Stimulated activated CD8-positive, alpha-beta memory T cell treated with anti-CD3 and anti-CD28 coated beads, Interleukin-7, amount 100 ng/mL, for 1 hour (primary cell): Measurements from ENCODE around the gene MKKS.

Source experiments
- DNase-seq, 2 donors: peaks; one replicate each; pipeline ENCODE4 v3.0.0-alpha.2; 2020; ENCODE audit warnings: low read depth in 2 of 2

Gene MKKS

DNA sequence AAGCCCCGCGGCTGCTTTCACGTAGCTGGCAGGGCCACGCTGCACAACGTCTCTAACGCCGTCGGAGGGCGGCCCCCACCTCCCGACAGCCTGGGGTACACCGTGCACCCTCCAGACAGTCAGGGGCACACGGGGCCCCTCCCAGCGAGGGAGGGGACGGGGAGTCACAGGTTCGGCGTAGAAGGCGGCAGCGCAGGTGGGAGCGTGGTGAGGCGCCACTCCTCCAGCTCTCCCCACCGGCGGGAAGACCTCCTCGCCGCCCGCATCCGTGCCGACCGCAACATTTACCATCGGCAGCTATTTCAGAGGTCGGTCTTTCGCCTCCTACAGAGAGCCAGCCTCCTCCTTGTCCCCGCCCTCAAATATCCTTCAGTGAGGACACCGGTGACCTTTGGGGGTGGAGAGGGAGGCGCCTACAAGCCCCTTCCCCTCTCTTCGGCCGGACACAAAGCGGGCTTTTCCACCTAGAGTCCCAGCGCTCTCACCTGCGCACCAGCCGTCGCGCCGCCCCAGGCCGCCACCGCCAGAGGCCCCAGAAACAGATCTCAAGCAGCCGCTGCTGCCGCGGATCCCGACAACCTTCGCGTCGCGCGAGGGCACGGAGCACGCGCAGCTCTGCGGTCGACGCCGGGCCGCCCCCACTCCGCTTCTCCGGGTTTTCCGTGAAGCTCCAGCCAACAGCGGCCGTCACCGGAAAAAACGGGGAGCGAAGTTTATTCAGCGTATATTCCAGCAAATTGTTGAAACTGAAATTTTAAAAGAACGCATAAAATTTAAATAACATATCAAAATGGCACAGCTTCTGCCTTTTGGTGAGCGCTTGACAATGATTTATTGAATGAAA lies at the start of gene MKKS:
TSS of gene MKKS (minus strand) at position 600 of the 844 bp plus-strand sequence. CDS start 20,708 bp downstream, outside the sequence.
- peak; percentile 60 to 72 for DNase-seq

DNA sequence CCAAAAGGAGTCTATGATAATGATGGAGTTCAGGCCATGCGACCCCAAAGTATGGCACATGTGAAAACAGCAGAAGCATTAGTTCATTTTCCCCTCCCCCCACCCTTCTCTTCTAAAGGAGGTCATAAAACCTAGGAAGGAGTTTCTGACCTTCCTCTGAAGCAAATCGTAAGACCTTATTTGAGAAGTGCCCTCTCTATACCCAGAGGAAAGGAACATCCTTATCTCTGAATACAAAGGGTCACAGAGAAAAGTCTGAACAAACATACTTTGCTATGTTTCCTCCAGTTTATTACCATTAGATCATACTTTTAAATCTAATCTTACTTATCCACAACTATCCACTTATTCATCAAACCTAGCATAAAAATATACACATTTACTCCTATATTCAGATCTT lies 49.7 kb upstream of the MKKS start:
- no peak for DNase-seq

DNA sequence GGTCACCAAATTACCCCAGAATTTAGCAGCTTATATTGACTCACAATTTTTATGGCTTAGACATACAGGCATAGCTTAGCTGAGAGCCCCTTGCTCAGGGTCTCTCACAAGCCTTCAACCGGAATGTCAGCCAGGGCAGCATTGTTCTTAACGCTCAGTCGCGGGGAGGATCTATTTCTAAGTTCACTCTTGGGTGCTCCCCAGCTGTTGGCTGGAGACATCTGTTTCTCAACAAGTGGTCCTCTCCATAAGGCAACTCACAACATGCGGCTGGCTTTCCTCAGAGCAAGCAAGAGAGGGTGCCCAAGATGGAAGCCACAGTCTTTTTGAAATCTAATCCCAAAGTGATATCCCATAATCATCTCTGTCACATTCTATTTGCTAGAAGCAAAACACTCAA lies 47.7 kb upstream of the MKKS start:
- DNase-seq: no peak

DNA sequence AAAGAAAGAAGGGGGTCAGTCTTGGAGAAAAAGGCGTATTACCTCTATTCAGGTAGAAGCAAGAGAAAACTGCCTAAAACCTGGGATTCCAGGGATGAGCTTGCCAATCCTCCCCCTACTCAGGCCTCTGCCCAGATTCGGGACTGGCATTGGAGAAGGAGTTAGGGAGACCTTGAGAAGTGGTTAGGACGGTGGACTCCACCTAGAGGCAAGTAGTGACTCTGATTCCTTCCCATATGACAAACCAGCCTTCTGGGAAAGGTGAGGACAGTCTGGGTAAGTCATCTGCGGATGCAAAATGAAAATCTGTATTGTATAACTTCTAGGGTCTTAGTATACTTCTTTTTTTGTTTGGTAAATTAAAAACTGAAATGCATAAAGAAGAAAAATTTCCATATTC lies 44.9 kb upstream of the MKKS start:
- DNase-seq: no peak

DNA sequence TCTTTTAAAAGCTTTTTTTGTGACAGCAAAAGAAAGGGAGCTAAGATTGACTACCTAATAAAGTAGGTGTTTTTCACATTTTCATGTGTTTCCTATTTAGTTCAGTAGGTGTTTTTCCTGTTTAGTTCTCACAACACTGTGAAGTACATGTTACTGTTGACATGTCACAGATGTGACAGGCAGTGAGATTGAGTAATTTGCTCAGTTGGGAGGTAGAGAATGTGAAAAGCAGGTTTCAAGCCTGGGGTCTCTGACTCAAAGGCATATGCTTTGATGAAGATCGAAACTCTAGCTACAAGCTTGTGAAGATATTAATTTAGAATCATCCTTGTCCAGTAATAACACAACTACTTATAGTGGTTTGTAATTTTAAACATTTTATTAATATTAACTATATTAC lies 44.2 kb upstream of the MKKS start:
- DNase-seq: no peak

DNA sequence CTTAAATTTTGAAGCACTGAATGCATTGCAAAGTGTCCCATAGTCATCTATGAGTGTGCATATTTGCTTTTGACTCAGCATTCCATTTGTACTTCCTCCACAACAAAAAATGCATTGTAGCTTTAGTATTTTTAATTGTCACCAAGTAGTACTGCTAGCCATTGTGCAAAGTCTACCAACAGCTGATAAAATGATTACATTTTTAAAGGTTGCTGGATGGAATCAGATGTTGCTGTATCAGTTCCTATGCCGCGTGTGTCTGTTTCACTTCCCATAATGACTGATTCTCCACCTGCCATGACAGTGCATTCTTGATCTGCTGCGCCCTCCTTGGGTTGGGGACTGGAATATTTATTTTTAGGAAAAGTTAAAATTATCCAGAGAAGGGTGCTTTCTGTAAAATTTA lies 42.3 kb upstream of the MKKS start:
- no peak for DNase-seq

DNA sequence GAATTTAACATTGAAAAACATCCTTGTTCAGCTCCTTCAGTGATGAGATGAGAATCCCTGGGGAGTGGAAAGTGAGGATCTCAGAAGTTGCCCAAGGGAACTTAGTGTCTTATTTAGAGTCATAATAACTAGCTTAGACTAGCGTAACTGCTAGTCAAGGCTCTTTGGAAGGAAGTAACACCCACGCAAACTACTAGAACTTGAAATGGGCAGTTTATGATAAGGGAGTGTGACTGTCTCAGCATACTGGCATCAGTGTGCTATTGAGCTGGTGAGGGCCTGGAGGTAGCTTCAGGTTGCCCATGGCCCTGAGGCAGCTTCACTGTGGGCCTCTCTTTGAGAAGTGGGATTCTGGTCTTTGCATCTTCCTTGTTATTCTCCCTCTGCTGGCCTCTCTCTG lies 41.2 kb upstream of the MKKS start:
- DNase-seq: no peak

DNA sequence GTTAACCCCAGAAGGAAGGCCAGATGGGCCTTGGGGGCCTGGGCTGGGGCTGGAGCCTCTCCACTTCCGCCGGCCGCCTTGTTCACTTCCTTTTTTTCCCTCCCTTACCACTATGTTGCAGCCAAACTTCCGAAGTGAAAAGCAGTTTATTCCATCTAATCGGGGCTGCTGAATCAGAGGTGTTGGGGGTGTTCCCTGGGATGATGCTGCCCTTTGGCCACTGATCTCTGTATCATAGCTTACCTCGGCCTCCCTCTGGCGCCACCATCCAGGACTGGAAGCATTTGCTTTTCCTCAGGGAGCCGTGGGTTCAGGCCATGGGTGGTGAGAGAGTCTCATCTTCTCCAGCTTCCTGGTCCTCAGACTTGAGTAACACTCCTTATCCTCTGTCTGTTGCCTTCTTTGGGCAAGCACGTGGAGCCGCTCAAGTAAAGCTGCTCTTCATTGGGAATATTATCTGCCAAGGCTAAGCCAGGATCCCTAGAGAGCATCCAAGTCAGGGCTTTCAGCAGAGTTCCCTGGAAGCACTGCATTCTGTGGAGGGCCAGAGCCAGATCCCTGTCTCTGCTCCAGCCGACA lies 40.7 kb upstream of the MKKS start:
- DNase-seq: no peak

DNA sequence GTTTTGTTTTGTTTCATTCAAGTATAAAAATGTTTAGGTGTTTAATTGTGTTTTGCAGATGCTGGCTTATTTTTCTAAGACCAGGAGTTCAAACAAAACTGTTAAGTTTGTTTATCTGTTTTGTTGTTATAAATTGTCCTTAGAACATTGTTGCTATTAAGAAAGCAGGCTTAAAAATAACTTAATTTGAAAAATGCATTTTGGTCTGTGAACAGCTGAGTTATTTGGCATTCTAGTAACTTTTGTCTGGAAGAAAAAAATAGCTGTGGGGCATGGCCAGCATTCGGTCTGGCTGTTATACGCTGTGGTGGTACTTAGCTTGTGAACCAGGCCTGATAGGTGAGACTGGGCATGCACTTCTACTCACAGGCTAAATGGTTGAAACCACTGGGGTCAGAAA lies 38.8 kb upstream of the MKKS start:
- DNase-seq: no peak

DNA sequence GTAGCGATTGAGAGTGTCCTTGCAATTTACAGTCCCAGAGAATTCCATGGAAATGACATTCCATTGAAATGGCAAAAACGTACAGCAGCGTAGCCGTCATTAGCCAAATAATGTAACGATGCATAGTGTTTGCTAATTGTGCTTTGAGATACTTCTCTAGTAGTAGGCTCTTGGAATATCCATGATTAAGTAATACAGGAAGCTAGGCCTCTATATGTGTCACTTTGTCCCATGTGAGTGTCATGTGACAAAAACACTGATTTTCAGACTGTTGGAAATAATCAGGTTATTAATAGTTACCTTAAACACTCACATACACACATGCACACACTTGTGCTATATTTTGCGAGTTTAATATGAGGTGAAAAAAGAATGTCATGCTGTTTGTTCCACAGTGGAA lies 36.3 kb upstream of the MKKS start:
- DNase-seq: no peak

DNA sequence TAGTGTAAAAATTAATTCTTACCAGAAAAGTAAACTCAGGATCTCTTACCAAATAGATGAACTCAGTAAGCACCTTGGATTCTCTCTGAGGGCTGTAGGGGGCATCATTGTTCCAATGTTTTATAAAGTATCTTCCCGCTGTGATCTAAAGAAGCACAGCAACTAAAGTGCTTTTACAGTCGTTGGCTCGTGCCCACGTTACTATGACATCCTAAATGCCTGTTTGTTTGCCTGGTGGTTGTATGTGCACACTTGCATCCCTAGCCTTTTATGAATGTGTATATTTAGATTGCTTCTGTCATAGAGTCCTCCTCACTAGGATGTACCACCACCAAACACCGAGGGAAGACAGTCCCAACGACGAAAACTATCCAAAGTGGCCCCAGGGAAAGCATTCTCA lies 35.6 kb upstream of the MKKS start:
- no peak for DNase-seq

DNA sequence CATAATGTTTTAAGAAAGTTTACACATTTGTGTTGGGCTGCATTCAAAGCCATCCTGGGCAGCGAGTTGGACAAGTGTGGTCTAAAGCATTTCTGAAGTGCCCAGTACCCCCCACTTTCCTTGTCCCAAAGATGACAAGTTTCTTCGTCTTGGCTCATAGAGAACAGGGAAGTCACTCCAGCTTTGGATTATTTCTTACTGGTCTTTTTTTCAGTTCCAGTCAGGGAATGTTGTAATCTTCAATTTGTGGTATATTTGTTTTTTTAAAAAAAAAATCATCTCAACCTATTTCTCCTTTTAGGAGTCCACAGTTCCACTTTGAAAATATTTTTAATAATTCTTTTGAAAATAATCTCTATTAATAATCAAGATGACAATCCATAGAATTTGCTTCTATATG lies 35.0 kb upstream of the MKKS start:
- DNase-seq: no peak

DNA sequence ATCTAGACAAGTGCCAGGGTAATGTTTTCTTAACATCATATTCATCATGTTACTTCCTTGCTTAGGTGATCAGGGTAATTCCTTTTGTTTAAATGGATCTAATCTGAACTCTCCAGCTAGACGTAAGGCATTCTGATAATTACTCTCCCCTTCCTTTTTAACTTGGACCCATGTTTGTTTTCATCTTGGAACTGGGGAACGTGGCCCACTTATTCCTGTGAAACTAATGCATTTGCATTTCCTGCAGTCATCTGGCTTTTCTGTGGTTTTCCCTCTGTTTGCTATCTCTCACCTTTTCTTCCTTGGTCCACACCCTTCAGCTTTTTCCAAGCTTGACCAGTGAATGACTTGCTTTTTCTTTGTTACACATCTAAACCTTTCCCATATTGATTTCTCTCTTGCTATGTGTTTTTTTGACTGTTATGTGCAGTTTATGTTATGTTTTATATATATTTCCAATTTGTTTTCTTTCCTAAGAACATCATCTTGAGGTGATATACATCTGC lies 34.4 kb upstream of the MKKS start:
- no peak for DNase-seq

DNA sequence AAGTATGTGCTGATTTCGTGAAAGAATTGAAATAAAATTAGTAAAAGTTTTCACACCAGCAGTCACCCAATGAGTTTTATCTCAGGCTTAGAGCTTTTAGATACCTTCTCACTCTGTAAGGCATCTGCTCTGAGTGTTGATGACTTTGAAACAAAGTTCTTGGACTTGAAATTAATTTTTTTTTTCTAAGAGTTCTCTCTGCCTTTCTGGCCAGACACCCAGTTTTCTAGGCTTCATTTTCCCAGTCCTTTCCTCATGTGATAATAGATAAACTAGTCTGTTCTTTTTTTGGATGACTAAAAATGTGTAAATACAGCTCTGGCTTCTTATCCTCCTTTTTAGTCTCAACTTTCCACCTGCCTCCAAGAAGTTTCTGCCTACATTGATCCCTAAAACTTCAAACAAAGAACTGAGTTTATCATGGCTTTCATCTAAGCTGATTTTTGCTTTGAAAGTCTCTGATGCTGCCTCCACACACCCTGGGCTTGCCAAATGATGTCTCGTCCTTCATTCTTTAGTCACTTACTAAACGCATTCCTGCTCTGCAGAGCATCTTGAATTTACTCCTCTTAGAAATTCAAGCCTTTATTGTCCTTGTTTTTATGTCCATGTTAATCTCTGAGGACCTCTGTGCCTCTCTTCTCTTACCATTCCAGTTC lies 33.8 kb upstream of the MKKS start:
- DNase-seq: no peak

DNA sequence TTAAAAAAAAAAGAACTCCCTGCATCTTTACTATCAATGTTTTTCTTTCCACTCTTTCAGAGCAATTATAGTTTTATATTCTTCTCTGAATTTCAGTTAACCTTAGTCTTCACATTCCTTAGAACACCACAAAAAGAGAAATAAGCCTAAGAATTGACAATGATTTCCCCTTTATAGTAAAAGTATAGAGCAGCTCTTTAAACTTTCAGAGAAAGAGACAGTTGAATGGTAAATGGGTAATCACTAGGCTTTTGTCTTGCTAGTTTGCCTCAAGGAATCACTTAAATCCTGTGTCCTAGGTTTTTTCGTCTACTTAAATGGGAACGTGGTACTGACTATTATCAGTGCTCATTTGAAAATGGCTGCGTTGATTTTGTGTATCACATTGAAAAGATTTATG lies 32.8 kb upstream of the MKKS start:
- no peak for DNase-seq

DNA sequence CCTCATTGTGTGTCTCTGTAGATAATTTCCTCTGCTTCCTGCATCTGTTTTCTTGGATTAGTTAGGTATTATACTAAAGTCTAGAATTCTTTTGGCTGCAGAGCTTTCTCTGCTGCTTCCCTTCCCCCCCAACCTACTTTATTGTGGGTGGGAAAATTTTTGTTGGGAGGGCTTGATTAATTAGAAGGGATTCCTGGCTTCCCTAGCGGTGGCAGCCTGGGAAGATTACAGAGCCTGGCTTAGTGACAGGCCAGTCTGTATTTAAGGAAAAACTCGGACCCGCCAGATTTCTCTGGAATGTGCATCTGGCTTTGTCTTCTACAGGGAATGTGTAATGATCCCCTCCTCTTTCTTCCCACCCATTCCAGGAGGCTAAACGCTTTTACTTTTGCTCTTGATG lies 32.3 kb upstream of the MKKS start:
- DNase-seq: no peak

DNA sequence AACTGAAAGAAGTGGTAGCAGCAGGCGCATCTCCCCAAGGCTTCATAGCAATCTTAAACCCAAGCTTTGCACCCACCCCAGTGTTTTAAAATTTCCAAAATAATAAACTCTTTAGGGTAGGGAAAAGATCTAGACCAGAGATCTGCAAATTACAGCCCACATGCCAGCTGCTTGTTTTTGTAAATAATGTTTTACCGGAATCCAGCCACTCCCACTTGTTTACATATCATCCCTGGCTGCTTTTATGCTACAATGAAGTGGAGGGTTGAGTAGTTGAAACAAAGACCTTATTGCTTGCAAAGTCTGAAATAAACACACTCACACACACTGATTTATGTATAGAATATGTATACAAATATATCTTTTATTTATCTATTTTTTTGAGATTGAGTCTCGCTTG lies 31.1 kb upstream of the MKKS start:
- no peak for DNase-seq

DNA sequence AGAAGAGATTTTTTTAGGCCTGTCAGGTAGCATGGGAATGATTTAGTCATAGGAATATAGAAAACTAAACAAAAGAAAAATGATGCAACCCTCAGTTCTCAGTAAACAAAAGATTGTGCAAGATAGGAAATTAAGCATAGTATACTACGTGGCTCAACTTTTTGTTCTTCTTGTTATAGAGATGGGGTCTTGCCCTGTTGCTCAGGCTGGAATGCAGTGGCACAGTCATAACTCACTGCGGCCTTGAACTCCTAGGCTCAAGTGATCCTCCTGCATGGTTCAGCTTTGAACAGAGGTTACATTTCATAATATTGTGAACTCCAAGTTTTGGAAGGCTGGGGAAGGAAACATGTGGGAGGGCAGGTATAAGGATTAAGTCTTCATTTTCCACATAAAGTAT lies 29.6 kb upstream of the MKKS start:
- no peak for DNase-seq

DNA sequence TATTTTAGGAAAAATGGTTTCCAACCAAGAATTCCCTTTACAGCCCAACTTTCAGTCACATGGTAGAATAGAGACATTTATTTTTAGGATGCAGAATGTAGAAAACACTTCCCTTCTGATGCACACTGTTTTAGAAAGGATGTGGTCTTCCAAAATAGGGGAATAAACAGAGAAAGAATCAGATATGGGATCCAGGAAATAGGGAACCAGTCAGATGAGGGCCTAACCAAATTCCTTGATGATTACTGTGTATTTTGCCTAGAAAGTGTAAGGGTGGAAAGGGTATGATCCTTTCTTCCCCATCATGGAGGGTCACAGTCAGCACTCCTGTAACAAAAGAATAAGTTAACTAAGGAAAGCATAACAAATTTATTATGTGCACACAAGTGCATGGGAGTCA lies 28.5 kb upstream of the MKKS start:
- no peak for DNase-seq

DNA sequence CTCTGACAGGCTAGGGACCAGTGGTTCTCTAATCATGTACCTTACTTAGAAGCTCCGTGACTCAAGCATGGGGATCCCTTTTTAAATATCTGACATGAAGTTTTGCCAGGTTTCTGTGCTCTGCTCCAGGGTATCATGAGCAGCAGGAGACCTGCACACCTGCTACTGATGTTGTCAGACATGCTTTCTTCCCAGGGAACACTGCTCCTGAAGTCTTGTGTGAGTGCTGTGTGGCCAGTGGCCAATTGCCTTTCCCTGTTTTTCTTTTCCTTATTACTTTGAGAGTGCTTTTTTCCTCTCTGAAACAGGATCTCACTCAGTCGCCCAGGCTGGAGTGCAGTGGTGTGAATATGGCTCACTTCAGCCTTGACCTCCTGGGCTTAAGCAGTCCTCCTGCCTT lies 27.5 kb upstream of the MKKS start:
- DNase-seq: no peak

DNA sequence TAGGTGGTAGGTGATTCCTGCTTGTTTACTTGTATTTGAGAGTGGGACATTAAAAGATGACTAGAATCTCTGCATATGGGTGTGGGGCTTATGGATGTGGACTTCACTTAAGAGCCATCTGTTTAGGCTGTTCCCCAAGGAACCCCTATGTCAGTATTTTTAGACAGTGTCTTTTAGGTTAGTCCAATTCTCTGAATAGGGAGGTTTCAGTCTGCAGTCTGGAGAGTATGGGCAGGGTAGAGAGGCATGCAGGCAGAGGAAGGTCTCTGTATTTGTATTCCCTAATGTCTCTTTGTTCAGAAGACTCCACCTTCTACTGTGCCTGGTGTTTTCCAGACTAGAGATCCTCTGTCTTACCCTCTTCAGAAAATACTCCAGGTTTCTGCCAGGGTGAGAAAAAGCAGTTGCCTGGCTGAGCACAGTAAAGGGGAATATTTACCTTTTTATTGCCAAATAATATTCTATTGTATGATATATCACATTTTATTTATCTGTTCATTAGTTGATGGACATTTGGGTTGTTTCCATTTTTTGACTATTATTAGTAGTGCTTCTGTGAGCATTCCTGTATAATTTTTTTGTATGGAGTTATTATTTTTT lies 20.2 kb upstream of the MKKS start:
- DNase-seq: no peak

DNA sequence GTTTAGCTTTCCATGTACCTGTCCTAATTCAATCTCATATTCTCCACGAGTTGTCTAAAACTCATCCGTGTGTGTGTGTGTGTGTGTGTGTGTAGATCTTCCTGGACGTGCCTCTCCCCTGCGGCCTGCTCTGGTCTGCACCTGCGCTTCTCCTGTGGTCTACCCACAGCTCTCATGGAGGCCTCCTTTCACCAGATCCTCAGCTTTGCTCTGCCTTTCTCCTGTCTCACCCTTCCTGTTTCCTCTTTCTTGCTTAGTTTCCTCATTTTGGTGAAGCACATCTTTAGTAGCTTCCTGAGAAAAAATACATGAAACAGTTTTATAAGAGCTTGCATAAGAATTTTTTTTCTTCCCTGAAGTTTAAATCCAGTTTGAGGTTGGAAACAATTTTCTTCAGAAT lies 19.2 kb upstream of the MKKS start:
- no peak for DNase-seq

DNA sequence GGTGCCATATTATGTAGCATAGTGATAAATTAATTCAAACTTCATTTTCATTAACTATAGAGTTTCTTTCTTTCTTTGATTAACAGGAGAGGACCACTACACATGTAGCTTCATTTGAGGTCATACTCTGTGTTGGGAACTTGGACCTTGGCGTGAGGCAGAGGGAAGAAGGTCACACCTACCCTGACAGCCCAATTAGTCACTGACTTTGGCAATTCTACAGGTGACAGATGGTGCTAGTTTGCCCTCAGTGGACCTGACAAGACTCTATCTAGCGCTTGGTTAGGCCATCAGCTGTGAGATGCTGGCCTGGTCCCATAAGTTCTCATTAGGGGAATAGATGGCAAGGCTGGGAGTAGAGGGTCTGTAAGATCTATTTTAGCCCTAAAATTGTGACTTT lies 15.2 kb upstream of the MKKS start:
- DNase-seq: no peak
